GM19467 (cell line): ENCODE results near the gene CHST13.

ENCODE experiments used
- ATAC-seq: cut with Tn5 transposase; IDR thresholded peaks from one replicate; pipeline ENCODE4 v1.9.1; 2021; ENCODE audit warnings: mild to moderate bottlenecking, moderate library complexity; ENCODE audit not compliant: unreplicated experiment

The CHST13 gene

GRCh38 chr3:126508564-126508964 is 15.4 kb upstream of the CHST13 start:
- no peak for ATAC-seq

- no peak for ATAC-seq
Observed at GRCh38 chr3:126509597-126510307, 14.2 kb upstream of the CHST13 start.

GRCh38 chr3:126510308-126510910 is 13.5 kb upstream of the CHST13 start:
- ATAC-seq, result no peak

- no peak for ATAC-seq
Observed at GRCh38 chr3:126511291-126511690, 12.7 kb upstream of the CHST13 start.

- no peak for ATAC-seq
Observed at GRCh38 chr3:126512026-126512425, 11.9 kb upstream of the CHST13 start.

GRCh38 chr3:126512916-126513650 is 10.9 kb upstream of the CHST13 start:
- ATAC-seq, result no peak

GRCh38 chr3:126514161-126514560 is 9.8 kb upstream of the CHST13 start:
- no peak for ATAC-seq

GRCh38 chr3:126515066-126515706 is 8.8 kb upstream of the CHST13 start:
- no peak for ATAC-seq

GRCh38 chr3:126516152-126516935 is 7.6 kb upstream of the CHST13 start:
- ATAC-seq, result no peak

- ATAC-seq, result no peak
Observed at GRCh38 chr3:126516936-126517290, 7.0 kb upstream of the CHST13 start.

GRCh38 chr3:126517291-126517951 is 6.5 kb upstream of the CHST13 start, which contains the start of gene UROC1:
Gene UROC1, minus strand, starts transcription at chr3:126517773. Its CDS starts 54 bp downstream, at chr3:126517719.
- no peak for ATAC-seq

GRCh38 chr3:126517986-126518778 is 5.8 kb upstream of the CHST13 start:
- ATAC-seq, result no peak

- ATAC-seq, result no peak
Observed at GRCh38 chr3:126518779-126519177, 5.2 kb upstream of the CHST13 start.

GRCh38 chr3:126519506-126520455 is 4.2 kb upstream of the CHST13 start:
- no peak for ATAC-seq

GRCh38 chr3:126521122-126521891 is 2.6 kb upstream of the CHST13 start:
- ATAC-seq, result no peak

GRCh38 chr3:126522363-126522788 is 1.6 kb upstream of the CHST13 start:
- ATAC-seq, result no peak

GRCh38 chr3:126524429-126524988 is 554 bp downstream of the CHST13 start:
- no peak for ATAC-seq
